Liver (tissue), 3 donors: ENCODE results near the gene CNGA4.

Experiments used
- ATF3 ChIP-seq: IDR thresholded peaks from 2 replicates; pipeline ENCODE4 v1.6.1; 2016; ENCODE audit warnings: antibody characterized with exemption
- GABPA ChIP-seq, 2 donors: IDR thresholded peaks in 1 of 2; conservative IDR thresholded peaks in 1 of 2; 2 replicates each; pipeline ENCODE4 v1.6.1; 2016; ENCODE audit warnings: antibody characterized with exemption in 2 of 2, mild to moderate bottlenecking in 1 of 2, moderate library complexity in 1 of 2
- HNF4G ChIP-seq: IDR thresholded peaks from 2 replicates; pipeline ENCODE4 v1.6.1; 2016; ENCODE audit warnings: antibody characterized with exemption
- JUND ChIP-seq, 2 donors: IDR thresholded peaks; 2 replicates each; pipeline ENCODE4 v1.6.1; 2016; ENCODE audit warnings: antibody characterized with exemption in 2 of 2
- SP1 ChIP-seq: IDR thresholded peaks from 2 replicates; pipeline ENCODE4 v1.6.1; 2018; ENCODE audit warnings: antibody characterized with exemption, mild to moderate bottlenecking
- TAF1 ChIP-seq: conservative IDR thresholded peaks from 2 replicates; pipeline ENCODE4 v1.6.1; 2016; ENCODE audit warnings: antibody characterized with exemption, mild to moderate bottlenecking
- TF ChIP-seq, protein P1 (sequence below): fragments of 150-350 bp; IDR thresholded peaks from 2 replicates; pipeline ENCODE4 v1.5.1; 2017; ENCODE audit warnings: improper control_type of control experiment, low read depth, low read length; ENCODE audit not compliant: missing input control
- TF ChIP-seq, protein P2 (sequence below): IDR thresholded peaks from 2 replicates; pipeline ENCODE4 v1.6.1; 2016; ENCODE audit warnings: antibody characterized with exemption, mild to moderate bottlenecking
- TF ChIP-seq, protein P3 (sequence below): IDR thresholded peaks from 2 replicates; pipeline ENCODE4 v1.6.1; 2016; ENCODE audit warnings: antibody characterized with exemption
- donor health status: healthy.
- donor health status: healthy.

- TF ChIP-seq, protein P1, sequence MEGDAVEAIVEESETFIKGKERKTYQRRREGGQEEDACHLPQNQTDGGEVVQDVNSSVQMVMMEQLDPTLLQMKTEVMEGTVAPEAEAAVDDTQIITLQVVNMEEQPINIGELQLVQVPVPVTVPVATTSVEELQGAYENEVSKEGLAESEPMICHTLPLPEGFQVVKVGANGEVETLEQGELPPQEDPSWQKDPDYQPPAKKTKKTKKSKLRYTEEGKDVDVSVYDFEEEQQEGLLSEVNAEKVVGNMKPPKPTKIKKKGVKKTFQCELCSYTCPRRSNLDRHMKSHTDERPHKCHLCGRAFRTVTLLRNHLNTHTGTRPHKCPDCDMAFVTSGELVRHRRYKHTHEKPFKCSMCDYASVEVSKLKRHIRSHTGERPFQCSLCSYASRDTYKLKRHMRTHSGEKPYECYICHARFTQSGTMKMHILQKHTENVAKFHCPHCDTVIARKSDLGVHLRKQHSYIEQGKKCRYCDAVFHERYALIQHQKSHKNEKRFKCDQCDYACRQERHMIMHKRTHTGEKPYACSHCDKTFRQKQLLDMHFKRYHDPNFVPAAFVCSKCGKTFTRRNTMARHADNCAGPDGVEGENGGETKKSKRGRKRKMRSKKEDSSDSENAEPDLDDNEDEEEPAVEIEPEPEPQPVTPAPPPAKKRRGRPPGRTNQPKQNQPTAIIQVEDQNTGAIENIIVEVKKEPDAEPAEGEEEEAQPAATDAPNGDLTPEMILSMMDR: no peak
- TF ChIP-seq TAF1 (no peak), GABPA (IDR thresholded peaks at IDR 0.05 in 1 of 2, conservative IDR thresholded peaks at IDR 0.05 in 1 of 2) (no peak), SP1 (no peak), ATF3 (no peak), JUND (IDR thresholded peaks at IDR 0.05) (no peak), HNF4G (no peak)
- TF ChIP-seq, protein P2, sequence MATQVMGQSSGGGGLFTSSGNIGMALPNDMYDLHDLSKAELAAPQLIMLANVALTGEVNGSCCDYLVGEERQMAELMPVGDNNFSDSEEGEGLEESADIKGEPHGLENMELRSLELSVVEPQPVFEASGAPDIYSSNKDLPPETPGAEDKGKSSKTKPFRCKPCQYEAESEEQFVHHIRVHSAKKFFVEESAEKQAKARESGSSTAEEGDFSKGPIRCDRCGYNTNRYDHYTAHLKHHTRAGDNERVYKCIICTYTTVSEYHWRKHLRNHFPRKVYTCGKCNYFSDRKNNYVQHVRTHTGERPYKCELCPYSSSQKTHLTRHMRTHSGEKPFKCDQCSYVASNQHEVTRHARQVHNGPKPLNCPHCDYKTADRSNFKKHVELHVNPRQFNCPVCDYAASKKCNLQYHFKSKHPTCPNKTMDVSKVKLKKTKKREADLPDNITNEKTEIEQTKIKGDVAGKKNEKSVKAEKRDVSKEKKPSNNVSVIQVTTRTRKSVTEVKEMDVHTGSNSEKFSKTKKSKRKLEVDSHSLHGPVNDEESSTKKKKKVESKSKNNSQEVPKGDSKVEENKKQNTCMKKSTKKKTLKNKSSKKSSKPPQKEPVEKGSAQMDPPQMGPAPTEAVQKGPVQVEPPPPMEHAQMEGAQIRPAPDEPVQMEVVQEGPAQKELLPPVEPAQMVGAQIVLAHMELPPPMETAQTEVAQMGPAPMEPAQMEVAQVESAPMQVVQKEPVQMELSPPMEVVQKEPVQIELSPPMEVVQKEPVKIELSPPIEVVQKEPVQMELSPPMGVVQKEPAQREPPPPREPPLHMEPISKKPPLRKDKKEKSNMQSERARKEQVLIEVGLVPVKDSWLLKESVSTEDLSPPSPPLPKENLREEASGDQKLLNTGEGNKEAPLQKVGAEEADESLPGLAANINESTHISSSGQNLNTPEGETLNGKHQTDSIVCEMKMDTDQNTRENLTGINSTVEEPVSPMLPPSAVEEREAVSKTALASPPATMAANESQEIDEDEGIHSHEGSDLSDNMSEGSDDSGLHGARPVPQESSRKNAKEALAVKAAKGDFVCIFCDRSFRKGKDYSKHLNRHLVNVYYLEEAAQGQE: no peak
- TF ChIP-seq, protein P3, sequence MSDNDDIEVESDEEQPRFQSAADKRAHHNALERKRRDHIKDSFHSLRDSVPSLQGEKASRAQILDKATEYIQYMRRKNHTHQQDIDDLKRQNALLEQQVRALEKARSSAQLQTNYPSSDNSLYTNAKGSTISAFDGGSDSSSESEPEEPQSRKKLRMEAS: no peak
Measured at GRCh38 chr11:6194065-6194581, 44.8 kb upstream of the CNGA4 start.
